K562 (cell line): Measurements from ENCODE around the gene BOC. TPM values are rescaled to one million over a fixed set of nuclear protein-coding genes. Genes with fewer than 3 reads are reported as not detected.

Experiments used
- ATAC-seq: fragments of 200-7000 bp; cut with Tn5 transposase; 3 replicates; pipeline ENCODE4 v1.9.1; 2020; ENCODE audit warnings: moderate library complexity
- Bru-seq: library from RNA; stranded (reverse); fragments of 400-500 nt; gene quantifications from one replicate; lab custom pipeline; 2021; lab: Mats Ljungman, UMichigan
- BruChase-seq, 2 experiments: library from RNA; stranded (reverse); fragments of 400-500 nt; gene quantifications; one replicate each; lab custom pipeline; 2021; lab: Mats Ljungman, UMichigan
- BruUV-seq: library from RNA; stranded (reverse); fragments of 400-500 nt; replicated peaks from 2 replicates; lab custom pipeline; 2021; lab: Mats Ljungman, UMichigan
- CTCF ChIA-PET: fragments of 300-600 bp; formaldehyde crosslinking; extraction: SDS; loops from one replicate; lab custom pipeline; 2021; ENCODE audit warnings: low intra/inter-chr PET ratio; lab: Yijun Ruan, JAX
- POLR2A ChIA-PET: fragments of 300-600, 350-650 bp; sonication (Branson Sonifier 250); formaldehyde crosslinking; extraction: SDS; loops from one replicate; lab custom pipeline; 2021; ENCODE audit warnings: antibody characterized with exemption, inconsistent platforms; lab: Yijun Ruan, JAX
- DNase-seq, 4 experiments: peaks; one replicate each; pipeline versions ENCODE4 v3.0.0 to v3.0.0-alpha.2; 2011 to 2018; ENCODE audit warnings: low spot score in 3 of 4, mixed read lengths in 3 of 4; ENCODE audit errors: extremely low read depth in 1 of 4
- FAIRE-seq: peaks from 2 replicates; lab custom pipeline; 2011; peaks lifted over from hg19 to GRCh38; lab: Jason Lieb, UNC
- H2AFZ ChIP-seq: 2 replicates; pipeline ENCODE4 v1.6.0; 2011; ENCODE audit warnings: low read depth, low read length, control low read depth, inconsistent platforms
- H3K27ac ChIP-seq: fragments of 200-600 bp; 3 replicates; pipeline ENCODE4 v1.8.0; 2011; ENCODE audit warnings: low read depth, mild to moderate bottlenecking, control low read depth, inconsistent platforms, low read length, moderate library complexity, mixed read lengths; ENCODE audit errors: extremely low read depth
- H3K27me3 ChIP-seq, 2 experiments: fragments of 300-600 bp in 1 of 2; 2 replicates in 1 of 2; 3 replicates in 1 of 2; pipeline versions ENCODE4 v1.6.0 to v1.8.0; 2011; ENCODE audit warnings: inconsistent platforms in 2 of 2, low read length in 2 of 2, mild to moderate bottlenecking in 1 of 2, mixed read lengths in 1 of 2, moderate library complexity in 1 of 2; ENCODE audit not compliant: control insufficient read depth in 2 of 2, insufficient read depth in 2 of 2
- H3K36me3 ChIP-seq: fragments of 300-600 bp; 3 replicates; pipeline ENCODE4 v1.8.0; 2011; ENCODE audit warnings: mild to moderate bottlenecking, low read length, inconsistent platforms; ENCODE audit not compliant: control insufficient read depth, insufficient read depth
- H3K4me1 ChIP-seq, 2 experiments: fragments of 200-600 bp in 1 of 2; replicated peaks in 1 of 2; 2 replicates in 1 of 2; 3 replicates in 1 of 2; pipeline versions ENCODE4 v1.5.1 to v1.8.0; 2011; ENCODE audit warnings: inconsistent platforms in 2 of 2, low read length in 2 of 2, mild to moderate bottlenecking in 1 of 2, mixed read lengths in 1 of 2, moderate library complexity in 1 of 2; ENCODE audit not compliant: control insufficient read depth in 2 of 2, insufficient read depth in 2 of 2
- H3K4me2 ChIP-seq: 2 replicates; pipeline ENCODE4 v1.6.1; 2011; ENCODE audit warnings: low read length, control low read depth, inconsistent platforms, mixed read lengths; ENCODE audit not compliant: insufficient read depth
- H3K4me3 ChIP-seq: fragments of 200-600 bp; sonication (generic), shearing (Covaris generic); 2 replicates; pipeline ENCODE4 v1.5.1; 2016; ENCODE audit warnings: control low read depth, inconsistent platforms
- H3K79me2 ChIP-seq: fragments of 200-600 bp; 3 replicates; pipeline ENCODE4 v1.8.0; 2011; ENCODE audit warnings: low read length, inconsistent platforms; ENCODE audit not compliant: control insufficient read depth, insufficient read depth
- H3K9ac ChIP-seq, 2 experiments: 2 replicates each; pipeline versions ENCODE4 v1.6.0 to v1.6.1; 2011; ENCODE audit warnings: low read depth in 2 of 2, low read length in 2 of 2, control low read depth in 1 of 2, inconsistent platforms in 1 of 2, mild to moderate bottlenecking in 1 of 2, mixed read lengths in 1 of 2; ENCODE audit not compliant: insufficient read depth in 1 of 2
- H3K9me1 ChIP-seq: one replicate; pipeline ENCODE4 v1.6.0; 2011; ENCODE audit warnings: inconsistent platforms, mild to moderate bottlenecking, low read length, moderate library complexity; ENCODE audit not compliant: control insufficient read depth, insufficient read depth
- H3K9me3 ChIP-seq: replicated peaks from 2 replicates; pipeline ENCODE4 v1.5.1; 2011; ENCODE audit warnings: low read depth, low read length, inconsistent platforms; ENCODE audit not compliant: control insufficient read depth, insufficient read depth
- H4K20me1 ChIP-seq: replicated peaks from 2 replicates; pipeline ENCODE4 v1.6.1; 2011; ENCODE audit warnings: low read length, inconsistent platforms, mixed read lengths; ENCODE audit not compliant: control insufficient read depth, insufficient read depth
- FOXJ2 ChIP-seq: fragments of 200-800 bp; sonication (Bioruptor generic); IDR thresholded peaks from 2 replicates; pipeline ENCODE4 v1.6.1; 2016; ENCODE audit warnings: missing genetic modification characterization, missing compliant biosample characterization
- IFI16 ChIP-seq: fragments of 250-450 bp; sonication (Bioruptor Pico); IDR thresholded peaks from 2 replicates; pipeline ENCODE4 v2.1.2; 2022; ENCODE audit warnings: mild to moderate bottlenecking, inconsistent platforms
- LEF1 ChIP-seq: fragments of 450-650 bp; IDR thresholded peaks from 2 replicates; pipeline ENCODE4 v1.6.1; 2016; ENCODE audit warnings: mild to moderate bottlenecking
- NUFIP1 ChIP-seq: fragments of 450-650 bp; IDR thresholded peaks from 2 replicates; pipeline ENCODE4 v1.6.1; 2018; ENCODE audit not compliant: partially characterized antibody
- PHB ChIP-seq: fragments of 250-450 bp; sonication (Bioruptor Pico); IDR thresholded peaks from 2 replicates; pipeline ENCODE4 v1.5.0; 2021
- SMARCA4 ChIP-seq: fragments of 450-650 bp; IDR thresholded peaks from 2 replicates; pipeline ENCODE4 v1.6.1; 2016
- SNAPC5 ChIP-seq: fragments of 250-450 bp; sonication (Bioruptor Pico); IDR thresholded peaks from 2 replicates; pipeline ENCODE4 v1.8.0; 2021; ENCODE audit warnings: moderate library complexity, mild to moderate bottlenecking, inconsistent platforms
- ZNF551 ChIP-seq: fragments of 250-450 bp; sonication (Bioruptor Pico); IDR thresholded peaks from 2 replicates; pipeline ENCODE4 v1.5.0; 2021; ENCODE audit warnings: mild to moderate bottlenecking, moderate library complexity
- WGBS: fragments of 100-300 bp; shearing (Covaris generic); methylation state at CpG from one replicate; pipeline ENCODE4 v1.1.6; 2016; ENCODE audit warnings: low coverage, mixed read lengths; ENCODE audit not compliant: insufficient coverage; ENCODE audit errors: missing lambda C conversion rate; 5-methylcytosine and 5-hydroxymethylcytosine counted together
- in situ Hi-C: fragments of 300-500 bp; cut with MboI; formaldehyde crosslinking; loops from 4 replicates; pipeline ENCODE4 v1.15.0; 2018; ENCODE audit warnings: inconsistent platforms, mixed read lengths
- intact Hi-C: fragments of 100-400 bp; cut with micrococcal nuclease; formaldehyde crosslinking; loops from 2 replicates; pipeline ENCODE4 v1.14.2; 2022
- long read RNA-seq, 3 experiments: library from polyadenylated mRNA in 2 of 3; library from RNA in 1 of 3; unstranded in 2 of 3; stranded (forward) in 1 of 3; transcript quantifications; one replicate each; pipeline ENCODE4 v2.0.0, GENCODE V29; 2019 to 2022
- polyA minus RNA-seq, 3 experiments: library from RNA; depleted of rRNA, polyadenylated mRNA; stranded (reverse); fragments of >200 nt; gene quantifications; 2 replicates each; pipeline ENCODE4 v1.2.3, GENCODE V29; 2011
- polyA plus RNA-seq, 8 experiments: library from polyadenylated mRNA; depleted of rRNA in 4 of 8; stranded (reverse) in 5 of 8; unstranded in 3 of 8; fragments of >200 nt; fragmentation: Nextera tagmentation in 2 of 8; fragmentation: Illumina TruSeq in 1 of 8; extraction: Ambion mirVana in 2 of 8; extraction: Trizol in 1 of 8; gene quantifications; 2 replicates each; pipeline versions ENCODE4 v1.2.1 to v1.2.3, GENCODE V29; 2011 to 2014; ENCODE audit warnings: inconsistent platforms in 1 of 8, missing spikeins in 1 of 8
- total RNA-seq, 7 experiments: library from RNA; depleted of rRNA in 6 of 7; stranded (reverse); fragments of >200 nt in 6 of 7; fragmentation: Illumina TruSeq in 2 of 7; extraction: Trizol in 2 of 7; gene quantifications; 2 replicates each; pipeline versions ENCODE4 v1.2.1 to v1.2.3, GENCODE V29; 2011 to 2021; ENCODE audit warnings: low replicate concordance in 1 of 7

The BOC gene
- not detected in 2 replicates for total RNA-seq (2011; cell fraction: chromatin; rRNA removed; ENCODE audit: low replicate concordance)
- not detected in 2 replicates for total RNA-seq (2011; cell fraction: nucleolus; rRNA removed)
- total RNA-seq (2011; cell fraction: nucleoplasm; rRNA removed), result not detected in 2 replicates
- total RNA-seq (2014; rRNA removed), result not detected in 2 replicates
- total RNA-seq (2014; rRNA removed; fragmentation: Illumina TruSeq; extraction: Trizol), result not detected in 2 replicates
- total RNA-seq (2015; rRNA removed; fragmentation: Illumina TruSeq; extraction: Trizol), result not detected in 2 replicates
- total RNA-seq (2021), result not detected in 2 replicates
- not detected in 2 replicates for polyA plus RNA-seq (2011; rRNA removed)
- polyA plus RNA-seq (2011; cell fraction: cytosol; rRNA removed), result not detected in 2 replicates
- polyA plus RNA-seq (2011; cell fraction: nucleus; rRNA removed), result not detected in 2 replicates
- not detected in 2 replicates for polyA plus RNA-seq (2012)
- not detected in 2 replicates for polyA plus RNA-seq (2014; fragmentation: Illumina TruSeq; extraction: Trizol)
- not detected for polyA plus RNA-seq (2014; fragmentation: Nextera tagmentation; extraction: Ambion mirVana)
- polyA plus RNA-seq (2014; rRNA removed), result not detected in 2 replicates
- polyA minus RNA-seq (2011; rRNA and poly(A)+ RNA removed), result 0.12 TPM in 1 of 2 replicates, not detected in the other
- not detected in 2 replicates for polyA minus RNA-seq (2011; cell fraction: cytosol; rRNA and poly(A)+ RNA removed)
- not detected in 2 replicates for polyA minus RNA-seq (2011; cell fraction: nucleus; rRNA and poly(A)+ RNA removed)
- Bru-seq, nascent RNA, result percentile 9 among the genes with signal in this experiment
- BruChase-seq, experiment 1, labeled RNA remaining after a 2-hour chase, result not detected
- percentile 8 among the genes with signal in this experiment for BruChase-seq, experiment 2, labeled RNA remaining after a 6-hour chase
- long read RNA-seq, experiment 1, result 0 reads
- long read RNA-seq, experiment 2, result 0 reads
- long read RNA-seq, experiment 3, result 0 reads

GRCh38 chr3:113211330-113212149 lies at the start of gene BOC:
BOC (plus strand) TSS chr3:113211557; CDS start chr3:113249803, 38,246 bp downstream.
- POLR2A ChIA-PET, result interaction anchor here (0.6 kb wide), 1 partner anchor 186 kb away, joined by 3 read pairs; no protein-coding TSS in a partner anchor
- no peak within 1 kb of the TSS for H3K9ac ChIP-seq
- DNase-seq (no peak), ATAC-seq (no peak), FAIRE-seq (no peak)
- BruUV-seq, result no TSS peak
- no peaks in the 10 kb centered on the region for H3K79me2 ChIP-seq
- no peaks in the 10 kb centered on the region for H3K36me3 ChIP-seq
- H3K4me1 ChIP-seq, result peaks cover 0 to 6% of the 10 kb centered on the region in 2 experiments; a peak in 1 of 5 replicates
- no peaks in the 10 kb centered on the region for H3K9me3 ChIP-seq
- no peak within 1 kb of the TSS for H2AFZ ChIP-seq
- intact Hi-C loops (no loop called here), in situ Hi-C loops (no loop called here)
- H3K27me3 ChIP-seq, result peaks cover 0 to 23% of the 10 kb centered on the region in 2 experiments; a peak in 2 of 5 replicates
- H3K4me2 ChIP-seq, result no peak within 1 kb of the TSS
- TF ChIP-seq SNAPC5 (no peak), IFI16 (CRISPR knock-in tag) (no peak), NUFIP1 (no peak), SMARCA4 (no peak), ZNF551 (CRISPR knock-in tag) (no peak), PHB (no peak), FOXJ2 (tag) (no peak), LEF1 (no peak)
- H3K4me3 ChIP-seq, result no peak within 1 kb of the TSS
- no peaks in the 10 kb centered on the region for H3K9me1 ChIP-seq
- 0% methylated on average over 3 of the region's 76 CpGs for WGBS
- CTCF ChIA-PET, result no interaction called here
- H4K20me1 ChIP-seq, result no peaks in the 10 kb centered on the region
- no peak within 1 kb of the TSS for H3K27ac ChIP-seq
